GM10248 (cell line): ENCODE data around the gene HDAC4.

Experiments
- CTCF ChIA-PET: fragments of 300-600 bp; sonication (Branson Sonifier 250); formaldehyde crosslinking; extraction: SDS; loops from one replicate; lab custom pipeline; 2021; ENCODE audit warnings: antibody characterized with exemption; lab: Yijun Ruan, JAX
- POLR2A ChIA-PET: fragments of 350-650 bp; sonication (Branson Sonifier 250); formaldehyde crosslinking; extraction: SDS; loops from one replicate; lab custom pipeline; 2020; ENCODE audit warnings: antibody characterized with exemption; lab: Yijun Ruan, JAX
- DNase-seq: peaks from one replicate; pipeline ENCODE4 v3.0.0; 2012; ENCODE audit errors: extremely low spot score
- CTCF ChIP-seq: IDR thresholded peaks from 2 replicates; pipeline ENCODE4 v1.5.1; 2012; ENCODE audit warnings: mild to moderate bottlenecking, low read depth; ENCODE audit errors: extremely low read depth, missing control alignments, control extremely low read depth

HDAC4 gene

GRCh38 chr2:239064253-239064652 lies 336.6 kb downstream of the HDAC4 start:
- CTCF ChIA-PET: interaction anchor here (1.2 kb wide), 1 partner anchor 10 kb away, joined by 3 read pairs; no protein-coding TSS in a partner anchor

GRCh38 chr2:239062743-239063142 lies 338.1 kb downstream of the HDAC4 start:
- ChIA-PET CTCF (no interaction called here), POLR2A (no interaction called here)
- TF ChIP-seq CTCF: no peak
- no peak for DNase-seq

More at GRCh38 chr2:239064253-239064652, 336.6 kb downstream of the HDAC4 start:
- POLR2A ChIA-PET: no interaction called here
- DNase-seq: no peak
- TF ChIP-seq CTCF: no peak

GRCh38 chr2:239061824-239062570 lies 338.8 kb downstream of the HDAC4 start:
- CTCF ChIA-PET: no interaction called here
- TF ChIP-seq CTCF: no peak
- DNase-seq: no peak
- POLR2A ChIA-PET: no interaction called here

- CTCF ChIA-PET: no interaction called here
- TF ChIP-seq CTCF: no peak
- POLR2A ChIA-PET: no interaction called here
- no peak for DNase-seq
Observed at GRCh38 chr2:239061121-239061666, 339.6 kb downstream of the HDAC4 start.

- TF ChIP-seq CTCF: no peak
- ChIA-PET POLR2A (no interaction called here), CTCF (no interaction called here)
- no peak for DNase-seq
Observed at GRCh38 chr2:239060676-239061075, 340.1 kb downstream of the HDAC4 start.

GRCh38 chr2:239059854-239060253 lies 341.0 kb downstream of the HDAC4 start:
- ChIA-PET POLR2A (no interaction called here), CTCF (no interaction called here)
- no peak for DNase-seq
- no peak for TF ChIP-seq CTCF

GRCh38 chr2:239058766-239059165 lies 342.1 kb downstream of the HDAC4 start:
- ChIA-PET CTCF (no interaction called here), POLR2A (no interaction called here)
- TF ChIP-seq CTCF: no peak
- no peak for DNase-seq
